Measurements from ENCODE around the gene ITPKB.
A peak's percentile ranks its signal among the peaks of the same experiment; 100 is the strongest.
"Not testable (repeated sequence)": the region's sequence is repeated elsewhere in the genome, so short reads cannot be mapped to it uniquely, and the experiment has no call there.

The ITPKB gene

DNA sequence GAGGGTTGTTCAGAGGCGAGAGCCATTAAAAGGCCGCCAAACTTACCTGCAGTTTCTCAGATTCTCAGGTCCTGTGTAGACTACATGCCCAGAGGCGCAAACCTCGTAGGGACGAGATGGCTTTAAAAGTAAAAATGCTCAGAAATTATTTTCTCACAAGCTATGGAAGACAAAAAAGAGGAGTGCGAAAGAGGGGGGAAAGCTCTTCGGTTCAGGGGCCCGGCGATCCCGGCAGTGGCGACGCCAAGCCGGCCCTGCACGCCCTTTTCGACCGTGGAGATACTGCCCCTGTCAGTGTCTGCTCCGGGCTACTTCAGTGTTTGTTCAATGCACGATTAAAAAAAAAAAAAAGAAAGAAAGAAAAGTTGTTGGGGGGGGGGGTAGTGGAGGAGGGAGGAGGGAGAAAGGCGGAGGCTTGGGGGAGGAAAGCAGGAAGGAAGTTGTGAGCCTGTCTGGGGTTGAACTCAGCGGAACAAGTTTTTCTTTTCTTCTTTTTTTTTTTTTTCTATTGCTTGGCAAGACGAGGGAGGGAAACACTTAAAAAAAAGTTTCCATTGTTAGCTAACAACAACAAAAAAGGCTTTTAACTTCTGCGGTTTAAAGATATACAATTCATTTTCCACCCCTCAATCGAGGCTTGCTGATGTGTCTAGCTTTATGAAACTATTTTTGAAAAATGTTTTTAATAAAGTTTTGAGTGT, at the start of gene ITPKB:
Gene ITPKB (minus strand): TSS at position 288 of the 701 bp plus-strand sequence. CDS start 1,824 bp downstream, outside the sequence.
- DNase-seq (ENCODE audit: low read depth in 2 of 2): peak; percentile 55 to 57

DNA sequence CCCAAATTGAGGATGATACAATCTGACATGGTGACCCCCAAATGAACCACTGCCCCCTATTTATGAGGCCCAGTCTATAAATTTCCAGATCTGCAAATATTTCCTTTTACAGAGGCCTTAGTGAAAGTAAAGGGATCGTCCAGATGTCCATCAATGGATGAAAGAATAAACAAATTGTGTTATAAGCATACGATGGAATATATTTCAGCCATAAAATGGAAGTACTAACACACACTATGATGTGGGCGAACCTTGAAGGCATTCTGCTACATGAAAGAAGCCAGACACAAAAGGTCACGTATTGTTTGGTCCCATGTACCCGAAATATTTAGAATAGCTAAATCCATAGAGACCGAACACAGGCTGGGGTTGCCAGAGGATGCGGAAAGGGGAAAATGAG, 48.6 kb upstream of the ITPKB start:
- DNase-seq (ENCODE audit: low read depth in 2 of 2): no peak

DNA sequence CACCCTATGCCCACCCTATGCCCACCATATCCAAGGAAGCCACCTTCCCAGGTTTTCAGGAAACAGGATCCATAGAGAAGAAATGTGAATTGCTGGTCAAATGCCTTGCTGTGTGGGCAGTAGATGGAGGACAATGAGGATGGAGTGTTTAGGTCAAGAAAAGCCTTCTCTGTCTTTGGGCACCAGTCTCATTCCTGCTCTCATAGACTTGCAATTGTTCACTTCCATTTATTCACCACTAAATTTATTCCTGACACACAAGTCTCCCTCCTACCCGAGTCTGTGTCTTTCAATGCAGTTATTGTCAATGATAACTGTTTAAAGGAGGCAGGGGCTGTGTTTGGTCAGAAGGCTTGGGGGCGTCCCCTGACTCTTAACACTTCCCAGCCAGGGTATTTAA, 48.0 kb upstream of the ITPKB start:
- no peak for DNase-seq (ENCODE audit: low read depth in 2 of 2)

DNA sequence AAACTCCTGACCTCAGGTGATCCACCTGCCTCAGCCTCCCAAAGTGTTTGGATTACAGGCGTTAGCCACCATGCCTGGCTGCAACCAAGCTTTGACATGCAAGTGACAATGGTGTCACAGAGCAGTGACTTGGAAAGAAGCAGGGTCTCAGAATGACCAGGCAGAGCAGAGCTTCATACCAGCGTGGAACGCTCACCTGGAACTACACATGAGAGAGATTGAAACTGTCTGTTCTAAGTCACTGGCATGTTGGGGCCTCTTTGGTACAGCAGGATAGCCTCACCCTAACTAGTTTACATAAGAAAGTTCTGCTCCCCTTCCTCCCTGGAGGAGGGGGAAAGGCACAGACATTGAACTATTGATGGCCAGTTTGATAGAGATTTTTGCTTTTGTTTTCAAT, 47.5 kb upstream of the ITPKB start:
- DNase-seq (ENCODE audit: low read depth in 2 of 2): no peak

DNA sequence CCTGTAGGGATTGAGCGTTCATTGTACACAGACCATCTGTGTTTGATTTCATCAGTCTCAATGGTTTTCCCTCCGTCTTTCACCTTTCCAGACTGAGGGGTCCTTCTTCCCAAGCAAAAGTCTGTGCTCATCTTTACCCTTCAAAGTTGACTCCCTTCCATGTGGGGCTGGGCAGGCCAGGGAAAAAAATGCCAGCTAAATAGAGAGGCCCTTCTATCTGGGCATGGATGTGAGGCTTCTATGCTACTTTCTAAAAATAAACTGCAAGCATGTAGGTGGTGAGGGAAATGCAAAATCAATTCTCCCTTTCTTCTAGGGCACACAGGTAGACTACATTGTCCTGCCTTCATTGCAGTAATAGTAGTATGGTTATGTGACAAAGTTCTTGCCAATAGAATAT, 46.7 kb upstream of the ITPKB start:
- DNase-seq (ENCODE audit: low read depth in 2 of 2): no peak

DNA sequence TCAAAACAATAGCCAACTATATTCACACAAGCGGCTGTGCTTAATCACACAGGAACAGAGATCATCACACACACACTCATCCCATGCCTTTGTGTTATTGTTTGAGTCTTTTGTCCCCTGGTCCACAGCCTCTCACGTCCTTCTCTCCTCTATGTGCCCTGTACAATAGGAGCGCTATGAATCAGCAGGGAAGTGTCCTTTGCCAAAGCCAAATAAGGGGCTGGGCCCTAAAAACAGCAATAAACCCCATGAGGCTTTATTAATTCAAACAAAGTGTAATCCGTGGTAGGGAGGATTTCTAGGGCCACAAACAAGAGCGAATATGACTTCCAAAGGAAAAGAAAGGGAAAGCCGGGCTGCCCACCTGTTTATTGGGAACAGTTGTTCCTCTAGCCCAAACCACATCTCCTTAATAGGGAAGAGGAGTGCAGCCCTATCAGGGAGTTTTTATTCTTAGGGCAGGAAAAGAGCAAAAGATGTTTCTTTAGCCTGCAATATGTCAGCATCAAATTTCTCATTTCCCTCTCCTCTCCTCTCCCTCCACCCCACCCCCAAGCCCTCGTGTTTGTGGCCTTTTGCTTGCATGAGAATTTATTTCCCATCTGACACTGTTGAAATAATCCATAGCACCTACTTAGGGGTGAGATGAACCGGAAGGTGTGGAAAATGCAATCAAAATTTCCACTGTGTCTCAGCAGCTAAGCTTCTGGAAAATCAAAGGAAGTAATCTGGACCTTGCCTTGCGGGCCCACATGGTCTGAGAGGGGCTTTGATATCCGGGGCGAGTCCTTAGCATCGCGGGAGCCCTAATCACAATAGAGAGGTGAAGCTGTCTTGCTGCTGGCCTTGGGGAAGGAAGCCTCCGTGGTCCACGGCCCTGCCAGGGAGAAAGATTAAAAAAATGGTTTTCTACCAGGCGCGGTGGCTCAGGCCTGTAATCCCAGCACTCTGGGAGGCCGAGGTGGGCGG, 45.3 kb upstream of the ITPKB start:
- DNase-seq (ENCODE audit: low read depth in 2 of 2): no peak

DNA sequence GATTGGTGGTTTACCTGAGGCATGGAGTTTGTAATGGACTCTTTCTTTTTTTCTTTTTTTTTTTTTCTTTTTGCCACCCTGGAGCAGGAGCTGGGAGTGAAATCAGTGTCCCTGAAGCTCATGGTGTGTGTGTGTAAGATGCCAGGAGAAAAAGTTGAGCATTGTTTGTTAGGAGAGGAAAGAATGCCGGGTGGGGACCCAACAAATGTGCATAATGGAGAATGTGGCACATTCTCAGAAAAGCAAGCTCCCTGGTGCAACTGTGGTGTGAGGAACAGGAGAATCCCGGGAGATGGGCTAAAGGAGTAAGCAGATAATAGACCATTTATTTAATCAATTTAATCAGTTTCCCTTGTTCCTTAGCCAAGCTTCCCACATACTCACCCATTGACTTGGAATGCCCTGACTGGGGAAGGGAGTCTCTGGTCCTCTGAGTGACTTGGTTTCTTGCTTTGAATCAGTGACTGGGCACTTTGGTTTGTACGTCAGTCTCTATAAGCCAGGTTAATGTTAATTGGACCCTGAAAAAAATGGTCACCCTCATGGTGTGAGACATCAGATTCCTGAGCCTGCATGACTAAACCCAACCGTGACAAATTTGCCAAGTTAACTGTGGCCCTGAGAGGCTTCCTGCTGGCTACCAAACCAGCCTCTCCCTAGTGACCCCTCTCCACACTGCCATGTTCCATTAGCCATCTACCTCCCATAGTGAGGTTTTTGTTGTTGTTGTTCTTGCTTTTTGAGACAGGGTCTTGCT, 43.9 kb upstream of the ITPKB start:
- DNase-seq (ENCODE audit: low read depth in 2 of 2): no peak

DNA sequence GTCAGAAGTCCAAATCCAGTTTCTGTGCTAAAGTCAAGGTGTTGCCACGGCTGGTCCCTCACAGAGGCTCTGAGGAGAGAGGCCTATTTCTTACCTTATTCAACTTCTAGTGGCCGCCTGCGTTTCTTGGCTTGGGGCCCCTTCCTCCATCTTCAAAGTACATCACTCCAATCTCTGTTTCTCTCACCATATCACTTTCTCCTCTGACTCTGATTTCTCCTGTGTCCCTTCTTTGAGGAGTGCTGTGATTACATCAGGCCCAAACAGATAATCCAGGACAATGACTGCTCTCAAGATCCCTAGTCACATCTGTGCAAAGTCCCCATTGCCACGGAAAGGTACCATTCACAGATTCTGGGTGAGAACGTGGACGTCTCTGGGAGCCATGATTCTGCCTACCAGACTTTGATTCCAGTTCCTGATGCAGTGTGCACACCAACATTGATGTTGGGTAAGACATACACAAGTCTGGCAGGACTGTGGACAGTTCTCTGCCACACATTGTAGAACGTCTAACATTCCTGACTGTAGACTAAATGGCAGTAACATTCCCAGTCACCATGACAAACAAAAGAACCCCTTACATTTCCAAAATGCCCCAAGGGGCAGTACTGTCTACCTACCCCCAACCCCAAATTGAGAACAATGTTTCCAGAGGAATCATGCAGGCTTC, 43.0 kb upstream of the ITPKB start:
- no peak for DNase-seq (ENCODE audit: low read depth in 2 of 2)

DNA sequence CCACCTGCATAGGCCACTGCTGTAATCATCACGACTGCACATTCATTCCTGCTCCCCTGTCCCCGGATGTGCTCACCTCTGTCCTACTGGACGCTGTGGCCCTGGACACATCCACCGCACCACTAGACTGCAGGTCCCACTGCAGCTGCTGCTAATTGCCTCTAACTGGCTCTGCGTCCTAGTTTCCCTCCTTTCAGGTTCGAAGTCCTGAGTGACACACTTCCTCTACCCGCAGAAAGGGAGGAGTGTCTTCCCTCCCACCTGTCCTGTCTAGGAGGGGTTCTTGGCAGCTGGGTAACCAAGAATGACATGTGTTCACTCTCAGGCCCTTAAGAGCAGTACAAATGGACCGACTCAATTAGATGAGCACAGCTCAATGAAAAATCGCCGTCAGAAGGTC, 40.5 kb upstream of the ITPKB start:
- no peak for DNase-seq (ENCODE audit: low read depth in 2 of 2)

DNA sequence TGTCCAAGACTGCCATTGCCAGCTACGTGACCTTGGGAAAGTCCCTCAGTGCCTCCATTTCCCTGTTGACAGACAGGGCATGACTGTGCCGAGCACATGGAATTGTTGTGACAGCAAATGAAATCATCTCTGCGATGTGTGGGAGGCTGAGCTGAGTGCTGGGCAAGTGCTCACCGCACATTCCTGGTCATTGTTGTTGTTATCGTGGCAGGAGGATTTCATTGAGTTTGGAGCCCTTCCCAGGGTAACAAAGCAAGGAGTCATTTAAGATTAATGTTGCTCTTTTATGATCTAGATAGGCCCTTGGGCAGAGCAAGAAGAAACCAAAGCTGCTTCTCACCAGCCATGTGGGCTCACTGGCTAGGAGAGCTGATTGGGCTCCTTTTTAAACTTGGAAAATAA, 39.6 kb upstream of the ITPKB start:
- DNase-seq (ENCODE audit: low read depth in 2 of 2): no peak

DNA sequence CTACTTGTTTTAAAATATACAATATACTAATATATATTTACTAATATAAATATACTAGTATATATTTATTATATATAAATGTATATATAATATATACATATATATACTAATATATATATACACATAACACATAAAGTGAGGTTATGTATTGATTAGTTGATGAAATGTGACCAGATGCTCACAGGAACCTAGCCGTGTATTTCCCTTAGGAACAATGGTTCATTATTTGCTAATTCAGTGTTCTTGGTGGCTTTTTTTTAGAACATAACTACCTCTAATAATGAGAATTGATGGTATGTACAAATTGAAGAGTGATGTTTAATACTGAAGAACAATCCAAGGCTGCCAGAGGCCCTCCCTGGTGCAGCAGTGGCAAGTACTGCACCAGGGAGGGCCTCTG, 37.9 kb upstream of the ITPKB start:
- DNase-seq (ENCODE audit: low read depth in 2 of 2): no peak

DNA sequence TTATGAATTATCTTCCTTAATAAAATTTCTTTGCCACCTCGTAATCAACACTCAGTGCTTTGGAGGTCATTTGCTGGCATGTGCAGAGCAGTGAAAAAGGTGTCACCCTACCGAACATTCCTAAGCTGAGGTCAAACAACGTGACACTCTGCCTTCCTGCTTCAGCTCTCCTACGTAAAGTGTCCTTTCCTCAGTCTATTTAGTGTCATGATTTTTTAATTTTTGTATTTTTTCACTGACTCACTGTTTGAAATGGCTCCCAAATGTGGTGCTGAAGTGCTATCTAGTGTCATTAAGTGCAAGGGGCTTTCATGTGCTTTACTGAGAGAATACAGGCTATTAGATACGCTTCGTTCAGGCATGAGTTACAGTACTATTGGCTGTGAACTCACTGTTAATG, 37.0 kb upstream of the ITPKB start:
- DNase-seq (ENCODE audit: low read depth in 2 of 2): no peak

DNA sequence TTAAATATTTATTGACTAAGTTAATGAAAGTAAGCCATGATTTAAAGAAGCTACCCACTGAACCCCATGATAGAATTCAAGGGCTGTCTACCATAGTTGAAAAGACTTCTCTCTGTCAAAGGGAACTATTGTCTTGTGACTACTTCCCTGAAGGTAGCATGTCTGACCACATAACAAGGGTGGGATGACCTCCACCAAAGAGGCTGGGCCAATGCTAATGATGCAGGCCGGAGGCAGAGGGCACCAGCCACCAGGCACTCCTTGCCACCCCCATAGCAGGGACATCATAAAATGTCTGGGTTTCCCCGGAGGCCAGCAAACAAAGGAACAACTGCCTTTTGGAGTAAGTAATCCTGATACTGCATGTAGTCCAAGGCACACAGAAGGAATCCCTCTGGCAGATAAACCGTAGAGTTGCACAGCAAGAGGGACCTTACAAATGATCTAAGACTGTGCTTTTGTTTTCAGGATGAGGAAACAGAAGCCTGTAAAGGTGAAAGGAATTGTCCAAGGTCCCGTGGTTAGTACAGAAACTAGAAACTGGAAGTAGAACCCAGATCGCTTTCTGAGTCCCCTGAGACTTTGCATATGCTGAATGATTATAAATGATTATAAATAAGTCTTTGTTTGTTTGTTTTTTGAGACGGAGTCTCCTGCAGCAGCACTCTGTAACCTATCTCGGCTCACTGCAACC, 33.5 kb upstream of the ITPKB start:
- DNase-seq (ENCODE audit: low read depth in 2 of 2): no peak

DNA sequence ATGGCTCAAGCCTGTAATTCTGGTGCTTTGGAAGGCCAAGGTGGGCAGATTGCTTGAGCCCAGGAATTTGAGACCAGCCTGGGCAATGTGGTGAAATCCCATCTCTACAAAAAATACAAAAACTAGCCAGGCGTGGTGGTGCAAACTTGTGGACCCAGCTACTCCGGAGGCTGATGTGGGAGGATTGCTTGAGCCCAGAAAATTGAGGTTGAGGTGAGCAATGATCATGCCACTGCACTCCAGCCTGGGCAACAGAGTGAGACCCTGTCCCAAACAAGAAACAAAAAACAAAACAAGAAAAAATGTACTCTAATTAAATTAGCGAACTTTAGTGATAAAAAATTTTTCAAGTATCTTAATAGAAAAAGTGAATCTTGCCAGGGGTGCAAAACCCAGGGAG, 28.1 kb upstream of the ITPKB start:
- DNase-seq (ENCODE audit: low read depth in 2 of 2): not testable (repeated sequence)

DNA sequence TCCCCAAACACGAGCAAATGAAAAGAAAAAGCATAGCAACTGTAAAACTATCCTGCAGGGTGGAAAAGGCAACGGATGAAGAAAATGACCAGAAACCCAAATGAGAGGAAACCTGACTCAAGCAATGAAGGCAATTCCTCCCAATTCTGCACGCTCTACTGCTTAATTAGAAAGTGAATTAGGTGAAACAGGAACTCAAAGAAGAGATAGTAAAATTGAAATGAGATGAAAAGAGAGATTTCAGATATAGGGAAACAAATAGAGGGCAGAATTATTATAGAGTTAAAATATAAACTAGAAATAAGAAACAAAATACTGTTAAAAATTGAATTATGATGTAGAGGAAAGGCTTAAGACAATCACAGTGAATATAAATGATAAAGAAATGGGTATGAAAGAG, 27.5 kb upstream of the ITPKB start:
- no peak for DNase-seq (ENCODE audit: low read depth in 2 of 2)

DNA sequence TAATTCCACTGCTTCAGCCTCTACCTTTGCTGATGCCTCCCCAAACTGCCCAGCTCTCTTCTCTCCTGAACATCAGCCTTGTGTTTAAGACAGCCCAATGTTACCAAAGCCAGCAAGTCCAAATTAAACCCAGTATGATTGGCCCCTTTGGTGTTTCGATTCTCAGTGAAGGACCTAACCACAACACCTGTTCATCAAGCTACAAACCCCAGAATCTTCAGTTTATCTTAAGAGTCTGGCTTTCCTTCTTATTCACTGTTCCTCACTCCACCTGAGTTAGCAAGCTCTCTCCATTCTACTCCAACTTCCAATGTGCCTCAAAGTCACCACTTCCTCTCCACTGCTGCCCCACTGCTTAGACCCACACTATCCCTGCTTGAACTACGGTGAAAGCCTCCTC, 25.5 kb upstream of the ITPKB start:
- no peak for DNase-seq (ENCODE audit: low read depth in 2 of 2)

DNA sequence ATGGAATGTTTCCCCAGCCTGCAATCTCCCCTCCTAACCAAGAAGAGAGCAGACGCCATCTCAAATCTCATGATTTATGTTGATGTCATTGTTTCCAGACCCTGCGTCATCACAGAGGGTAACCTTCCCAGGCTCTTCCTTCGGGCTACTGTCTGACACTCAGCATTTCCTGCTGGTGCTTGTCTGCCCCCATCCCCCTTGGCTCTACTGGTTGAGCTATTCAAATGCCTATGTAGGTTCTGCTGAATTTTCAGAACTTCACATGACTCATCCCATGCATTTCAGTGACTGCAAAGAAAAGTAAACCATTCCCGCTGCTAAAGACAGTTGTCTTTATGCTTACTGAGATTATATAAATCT, 24.8 kb upstream of the ITPKB start:
- DNase-seq (ENCODE audit: low read depth in 2 of 2): peak; percentile 8

DNA sequence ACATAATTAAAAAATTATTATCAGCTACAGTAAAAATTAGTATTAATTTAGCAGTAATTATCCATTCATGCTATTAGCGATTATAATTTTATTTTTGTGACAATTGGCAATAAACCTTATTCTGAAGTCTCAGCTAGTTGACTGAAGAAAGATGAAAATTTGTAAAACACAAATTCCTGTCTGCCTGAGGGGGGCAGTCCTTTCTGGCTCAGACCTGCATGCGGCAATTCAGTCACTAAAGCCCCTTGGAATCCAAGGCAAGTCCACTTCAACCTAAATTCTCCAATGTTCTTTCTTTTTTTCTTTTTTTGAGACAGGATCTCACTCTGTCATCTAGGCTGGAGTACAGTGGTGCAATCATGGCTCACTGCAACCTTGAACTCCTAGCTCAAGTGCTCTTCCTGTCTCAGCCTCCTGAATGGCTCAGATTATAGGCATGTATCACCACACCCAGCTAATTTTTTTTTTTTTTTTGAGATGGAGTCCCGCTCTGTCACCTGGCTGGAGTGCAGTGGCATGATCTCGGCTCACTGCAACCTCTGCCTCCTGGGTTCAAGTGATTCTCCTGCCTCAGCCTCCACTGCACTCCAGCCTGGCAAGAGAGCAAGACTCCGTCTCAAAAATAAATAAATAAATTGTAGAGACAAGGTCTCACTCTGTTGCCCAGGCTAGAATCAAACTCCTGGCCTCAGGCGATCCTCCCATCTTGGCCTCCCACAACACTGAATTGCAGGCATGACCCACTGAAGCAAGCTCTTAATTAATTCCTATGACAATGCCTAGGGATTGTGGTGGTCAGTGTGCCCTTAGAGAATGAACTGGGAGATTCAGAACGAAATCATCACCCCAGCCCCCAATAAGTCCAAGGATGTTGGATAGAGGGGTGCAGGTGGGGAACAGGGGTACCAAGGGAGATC, 24.2 kb upstream of the ITPKB start:
- DNase-seq (ENCODE audit: low read depth in 2 of 2): no peak

DNA sequence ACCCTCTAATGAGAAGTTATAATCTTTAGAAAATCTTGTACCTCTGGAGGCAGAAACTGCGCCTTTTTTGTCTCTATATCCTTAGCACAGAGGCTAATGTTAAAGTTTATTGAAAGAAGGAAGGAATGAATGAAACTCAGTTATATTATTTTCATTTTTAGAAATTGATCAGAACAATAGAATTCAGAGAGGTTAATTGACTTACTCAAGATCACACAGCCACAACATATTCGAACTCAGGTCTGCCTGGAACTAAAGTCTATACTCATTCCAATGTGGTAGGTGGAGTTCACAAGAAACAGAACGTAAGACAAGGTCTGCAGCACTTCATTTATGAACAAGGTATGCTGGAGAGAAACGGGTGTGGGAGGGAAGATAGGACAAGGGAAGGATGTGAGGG, 23.0 kb upstream of the ITPKB start:
- no peak for DNase-seq (ENCODE audit: low read depth in 2 of 2)

DNA sequence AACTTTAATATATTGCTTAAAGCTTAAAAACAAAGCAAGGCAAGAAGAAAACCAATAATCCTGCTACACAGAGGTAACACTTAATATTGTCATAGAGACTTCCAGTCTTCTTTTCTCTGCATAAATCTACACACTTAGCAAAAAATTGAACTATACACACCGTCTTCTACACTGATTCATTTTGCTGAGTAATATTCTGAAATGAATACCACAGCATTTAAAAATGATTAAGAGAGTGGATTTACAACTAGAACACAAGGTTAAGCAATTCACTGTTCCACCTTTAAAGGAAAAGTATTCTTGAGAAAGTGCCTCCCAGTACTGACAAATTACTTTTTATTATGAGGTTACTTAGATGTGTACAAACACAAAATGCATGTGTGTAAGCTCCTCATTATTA, 22.2 kb upstream of the ITPKB start:
- DNase-seq (ENCODE audit: low read depth in 2 of 2): no peak

Measured in stimulated activated CD8-positive, alpha-beta memory T cell treated with anti-CD3 and anti-CD28 coated beads, Interleukin-7, amount 100 ng/mL, for 4 hours (primary cell).